K562 (cell line): ENCODE data around the gene LRRC3B. TPM values are rescaled to one million over a fixed set of nuclear protein-coding genes. Genes with fewer than 3 reads are reported as not detected.

ENCODE experiments used
- ATAC-seq: fragments of 200-7000 bp; cut with Tn5 transposase; 3 replicates; pipeline ENCODE4 v1.9.1; 2020; ENCODE audit warnings: moderate library complexity
- BruUV-seq: library from RNA; stranded (reverse); fragments of 400-500 nt; replicated peaks from 2 replicates; lab custom pipeline; 2021; lab: Mats Ljungman, UMichigan
- CTCF ChIA-PET: fragments of 300-600 bp; formaldehyde crosslinking; extraction: SDS; loops from one replicate; lab custom pipeline; 2021; ENCODE audit warnings: low intra/inter-chr PET ratio; lab: Yijun Ruan, JAX
- POLR2A ChIA-PET: fragments of 300-600, 350-650 bp; sonication (Branson Sonifier 250); formaldehyde crosslinking; extraction: SDS; loops from one replicate; lab custom pipeline; 2021; ENCODE audit warnings: antibody characterized with exemption, inconsistent platforms; lab: Yijun Ruan, JAX
- DNase-seq, 4 experiments: peaks; one replicate each; pipeline versions ENCODE4 v3.0.0 to v3.0.0-alpha.2; 2011 to 2018; ENCODE audit warnings: low spot score in 3 of 4, mixed read lengths in 3 of 4; ENCODE audit errors: extremely low read depth in 1 of 4
- FAIRE-seq: peaks from 2 replicates; lab custom pipeline; 2011; peaks lifted over from hg19 to GRCh38; lab: Jason Lieb, UNC
- H2AFZ ChIP-seq: 2 replicates; pipeline ENCODE4 v1.6.0; 2011; ENCODE audit warnings: low read depth, low read length, control low read depth, inconsistent platforms
- H3K27ac ChIP-seq: fragments of 200-600 bp; 3 replicates; pipeline ENCODE4 v1.8.0; 2011; ENCODE audit warnings: low read depth, mild to moderate bottlenecking, control low read depth, inconsistent platforms, low read length, moderate library complexity, mixed read lengths; ENCODE audit errors: extremely low read depth
- H3K27me3 ChIP-seq, 2 experiments: fragments of 300-600 bp in 1 of 2; 2 replicates in 1 of 2; 3 replicates in 1 of 2; pipeline versions ENCODE4 v1.6.0 to v1.8.0; 2011; ENCODE audit warnings: inconsistent platforms in 2 of 2, low read length in 2 of 2, mild to moderate bottlenecking in 1 of 2, mixed read lengths in 1 of 2, moderate library complexity in 1 of 2; ENCODE audit not compliant: control insufficient read depth in 2 of 2, insufficient read depth in 2 of 2
- H3K36me3 ChIP-seq: fragments of 300-600 bp; 3 replicates; pipeline ENCODE4 v1.8.0; 2011; ENCODE audit warnings: mild to moderate bottlenecking, low read length, inconsistent platforms; ENCODE audit not compliant: control insufficient read depth, insufficient read depth
- H3K4me1 ChIP-seq, 2 experiments: fragments of 200-600 bp in 1 of 2; replicated peaks in 1 of 2; 2 replicates in 1 of 2; 3 replicates in 1 of 2; pipeline versions ENCODE4 v1.5.1 to v1.8.0; 2011; ENCODE audit warnings: inconsistent platforms in 2 of 2, low read length in 2 of 2, mild to moderate bottlenecking in 1 of 2, mixed read lengths in 1 of 2, moderate library complexity in 1 of 2; ENCODE audit not compliant: control insufficient read depth in 2 of 2, insufficient read depth in 2 of 2
- H3K4me2 ChIP-seq: 2 replicates; pipeline ENCODE4 v1.6.1; 2011; ENCODE audit warnings: low read length, control low read depth, inconsistent platforms, mixed read lengths; ENCODE audit not compliant: insufficient read depth
- H3K4me3 ChIP-seq: fragments of 200-600 bp; sonication (generic), shearing (Covaris generic); 2 replicates; pipeline ENCODE4 v1.5.1; 2016; ENCODE audit warnings: control low read depth, inconsistent platforms
- H3K79me2 ChIP-seq: fragments of 200-600 bp; 3 replicates; pipeline ENCODE4 v1.8.0; 2011; ENCODE audit warnings: low read length, inconsistent platforms; ENCODE audit not compliant: control insufficient read depth, insufficient read depth
- H3K9ac ChIP-seq, 2 experiments: 2 replicates each; pipeline versions ENCODE4 v1.6.0 to v1.6.1; 2011; ENCODE audit warnings: low read depth in 2 of 2, low read length in 2 of 2, control low read depth in 1 of 2, inconsistent platforms in 1 of 2, mild to moderate bottlenecking in 1 of 2, mixed read lengths in 1 of 2; ENCODE audit not compliant: insufficient read depth in 1 of 2
- H3K9me1 ChIP-seq: one replicate; pipeline ENCODE4 v1.6.0; 2011; ENCODE audit warnings: inconsistent platforms, mild to moderate bottlenecking, low read length, moderate library complexity; ENCODE audit not compliant: control insufficient read depth, insufficient read depth
- H3K9me3 ChIP-seq: replicated peaks from 2 replicates; pipeline ENCODE4 v1.5.1; 2011; ENCODE audit warnings: low read depth, low read length, inconsistent platforms; ENCODE audit not compliant: control insufficient read depth, insufficient read depth
- H4K20me1 ChIP-seq: replicated peaks from 2 replicates; pipeline ENCODE4 v1.6.1; 2011; ENCODE audit warnings: low read length, inconsistent platforms, mixed read lengths; ENCODE audit not compliant: control insufficient read depth, insufficient read depth
- BMI1 ChIP-seq: fragments of 150-350 bp; IDR thresholded peaks from 2 replicates; pipeline ENCODE4 v1.6.1; 2014; ENCODE audit warnings: low read length
- ELF4 ChIP-seq: fragments of 450-650 bp; formaldehyde crosslinking; IDR thresholded peaks from 2 replicates; pipeline ENCODE4 v1.4.0; 2022; ENCODE audit warnings: missing genetic modification characterization
- TBP ChIP-seq: optimal IDR thresholded peaks from 2 replicates; pipeline ENCODE3; 2011; ENCODE audit warnings: low read depth, low read length, improper control_type of control experiment
- TEAD1 ChIP-seq, 2 experiments: fragments of 450-650 bp in 1 of 2; sonication (generic) in 1 of 2; formaldehyde crosslinking; IDR thresholded peaks; 2 replicates each; pipeline versions ENCODE4 v1.4.0 to v1.8.0; 2020 to 2022; ENCODE audit warnings: mild to moderate bottlenecking in 2 of 2, missing genetic modification reagents in 1 of 2
- ZNF778 ChIP-seq: fragments of 450-650 bp; formaldehyde crosslinking; IDR thresholded peaks from 2 replicates; pipeline ENCODE4 v1.4.0; 2020; ENCODE audit warnings: mild to moderate bottlenecking, moderate library complexity
- whole genome bisulfite sequencing: fragments of 100-300 bp; shearing (Covaris generic); methylation state at CpG from one replicate; pipeline ENCODE4 v1.1.6; 2016; ENCODE audit warnings: low coverage, mixed read lengths; ENCODE audit not compliant: insufficient coverage; ENCODE audit errors: missing lambda C conversion rate; 5-methylcytosine and 5-hydroxymethylcytosine counted together
- in situ Hi-C: fragments of 300-500 bp; cut with MboI; formaldehyde crosslinking; loops from 4 replicates; pipeline ENCODE4 v1.15.0; 2018; ENCODE audit warnings: inconsistent platforms, mixed read lengths
- intact Hi-C: fragments of 100-400 bp; cut with micrococcal nuclease; formaldehyde crosslinking; loops from 2 replicates; pipeline ENCODE4 v1.14.2; 2022
- polyA plus RNA-seq, 8 experiments: library from polyadenylated mRNA; depleted of rRNA in 4 of 8; stranded (reverse) in 5 of 8; unstranded in 3 of 8; fragments of >200 nt; fragmentation: Nextera tagmentation in 2 of 8; fragmentation: Illumina TruSeq in 1 of 8; extraction: Ambion mirVana in 2 of 8; extraction: Trizol in 1 of 8; gene quantifications; 2 replicates each; pipeline versions ENCODE4 v1.2.1 to v1.2.3, GENCODE V29; 2011 to 2014; ENCODE audit warnings: inconsistent platforms in 1 of 8, missing spikeins in 1 of 8
- total RNA-seq, 7 experiments: library from RNA; depleted of rRNA in 6 of 7; stranded (reverse); fragments of >200 nt in 6 of 7; fragmentation: Illumina TruSeq in 2 of 7; extraction: Trizol in 2 of 7; gene quantifications; 2 replicates each; pipeline versions ENCODE4 v1.2.1 to v1.2.3, GENCODE V29; 2011 to 2021; ENCODE audit warnings: low replicate concordance in 1 of 7
- TF ChIP-seq, protein P1 (sequence below), 2 experiments: fragments of 150-350 bp in 1 of 2; IDR thresholded peaks; 2 replicates each; pipeline ENCODE4 v1.6.1; 2012 to 2016; ENCODE audit warnings: low read depth in 2 of 2, low read length in 2 of 2, mild to moderate bottlenecking in 1 of 2, moderate library complexity in 1 of 2
- TF ChIP-seq, protein P2 (sequence below): fragments of 200-400 bp; formaldehyde crosslinking; IDR thresholded peaks from 2 replicates; pipeline ENCODE4 v1.6.1; 2017; ENCODE audit warnings: mild to moderate bottlenecking, low read depth, low read length, moderate library complexity

LRRC3B gene
- total and polyA plus RNA-seq, 9 of the 15 experiments (the other 6 are each of a cell fraction or from before 2014, with no cell fraction given), result under 0.01 to 0.33 TPM; not detected in 7

GRCh38 chr3:26631390-26631738, 8.8 kb downstream of the LRRC3B start:
- CTCF ChIA-PET, result no interaction called here
- H2AFZ ChIP-seq, result no peak overlapping the region
- H3K27ac ChIP-seq, result no peak overlapping the region
- no peaks in the 10 kb centered on the region for H3K9me1 ChIP-seq
- POLR2A ChIA-PET, result no interaction called here
- H3K36me3 ChIP-seq, result no peaks in the 10 kb centered on the region
- no peaks in the 10 kb centered on the region for H4K20me1 ChIP-seq
- H3K79me2 ChIP-seq, result no peaks in the 10 kb centered on the region
- no peak for TF ChIP-seq TBP
- TF ChIP-seq, protein P1, sequence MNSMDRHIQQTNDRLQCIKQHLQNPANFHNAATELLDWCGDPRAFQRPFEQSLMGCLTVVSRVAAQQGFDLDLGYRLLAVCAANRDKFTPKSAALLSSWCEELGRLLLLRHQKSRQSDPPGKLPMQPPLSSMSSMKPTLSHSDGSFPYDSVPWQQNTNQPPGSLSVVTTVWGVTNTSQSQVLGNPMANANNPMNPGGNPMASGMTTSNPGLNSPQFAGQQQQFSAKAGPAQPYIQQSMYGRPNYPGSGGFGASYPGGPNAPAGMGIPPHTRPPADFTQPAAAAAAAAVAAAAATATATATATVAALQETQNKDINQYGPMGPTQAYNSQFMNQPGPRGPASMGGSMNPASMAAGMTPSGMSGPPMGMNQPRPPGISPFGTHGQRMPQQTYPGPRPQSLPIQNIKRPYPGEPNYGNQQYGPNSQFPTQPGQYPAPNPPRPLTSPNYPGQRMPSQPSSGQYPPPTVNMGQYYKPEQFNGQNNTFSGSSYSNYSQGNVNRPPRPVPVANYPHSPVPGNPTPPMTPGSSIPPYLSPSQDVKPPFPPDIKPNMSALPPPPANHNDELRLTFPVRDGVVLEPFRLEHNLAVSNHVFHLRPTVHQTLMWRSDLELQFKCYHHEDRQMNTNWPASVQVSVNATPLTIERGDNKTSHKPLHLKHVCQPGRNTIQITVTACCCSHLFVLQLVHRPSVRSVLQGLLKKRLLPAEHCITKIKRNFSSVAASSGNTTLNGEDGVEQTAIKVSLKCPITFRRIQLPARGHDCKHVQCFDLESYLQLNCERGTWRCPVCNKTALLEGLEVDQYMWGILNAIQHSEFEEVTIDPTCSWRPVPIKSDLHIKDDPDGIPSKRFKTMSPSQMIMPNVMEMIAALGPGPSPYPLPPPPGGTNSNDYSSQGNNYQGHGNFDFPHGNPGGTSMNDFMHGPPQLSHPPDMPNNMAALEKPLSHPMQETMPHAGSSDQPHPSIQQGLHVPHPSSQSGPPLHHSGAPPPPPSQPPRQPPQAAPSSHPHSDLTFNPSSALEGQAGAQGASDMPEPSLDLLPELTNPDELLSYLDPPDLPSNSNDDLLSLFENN (IDR thresholded peaks at IDR 0.05; ENCODE audit: low read depth in 2 of 2, low read length in 2 of 2), result no peak
- no peak for TF ChIP-seq ELF4 (CRISPR knock-in tag)
- TF ChIP-seq TEAD1 (CRISPR knock-in tag; IDR thresholded peaks at IDR 0.05), result no peak
- TF ChIP-seq ZNF778, result no peak
- no peak for TF ChIP-seq BMI1
- TF ChIP-seq, protein P2, sequence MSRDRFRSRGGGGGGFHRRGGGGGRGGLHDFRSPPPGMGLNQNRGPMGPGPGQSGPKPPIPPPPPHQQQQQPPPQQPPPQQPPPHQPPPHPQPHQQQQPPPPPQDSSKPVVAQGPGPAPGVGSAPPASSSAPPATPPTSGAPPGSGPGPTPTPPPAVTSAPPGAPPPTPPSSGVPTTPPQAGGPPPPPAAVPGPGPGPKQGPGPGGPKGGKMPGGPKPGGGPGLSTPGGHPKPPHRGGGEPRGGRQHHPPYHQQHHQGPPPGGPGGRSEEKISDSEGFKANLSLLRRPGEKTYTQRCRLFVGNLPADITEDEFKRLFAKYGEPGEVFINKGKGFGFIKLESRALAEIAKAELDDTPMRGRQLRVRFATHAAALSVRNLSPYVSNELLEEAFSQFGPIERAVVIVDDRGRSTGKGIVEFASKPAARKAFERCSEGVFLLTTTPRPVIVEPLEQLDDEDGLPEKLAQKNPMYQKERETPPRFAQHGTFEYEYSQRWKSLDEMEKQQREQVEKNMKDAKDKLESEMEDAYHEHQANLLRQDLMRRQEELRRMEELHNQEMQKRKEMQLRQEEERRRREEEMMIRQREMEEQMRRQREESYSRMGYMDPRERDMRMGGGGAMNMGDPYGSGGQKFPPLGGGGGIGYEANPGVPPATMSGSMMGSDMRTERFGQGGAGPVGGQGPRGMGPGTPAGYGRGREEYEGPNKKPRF, result no peak
- no peak overlapping the region for H3K4me2 ChIP-seq
- ATAC-seq (no peak), DNase-seq (no peak), FAIRE-seq (no peak)
- 0 out of 2 replicates have a peak, but pooled peaks cover 3% of the 10 kb centered on the region for H3K9me3 ChIP-seq
- H3K4me3 ChIP-seq, result no peak overlapping the region
- H3K4me1 ChIP-seq, result no peaks in the 10 kb centered on the region
- WGBS, result 0% methylated on average over 1 of the region's 1 CpG
- in situ Hi-C loops (no loop called here), intact Hi-C loops (no loop called here)
- no peaks in the 10 kb centered on the region for H3K27me3 ChIP-seq
- no peak overlapping the region for H3K9ac ChIP-seq
- BruUV-seq, result no TSS peak
